GM19193 (cell line): ENCODE results near the gene BCL2L13.

ENCODE experiments used
- POLR2A ChIP-seq: IDR thresholded peaks from 4 replicates; pipeline ENCODE4 v1.6.1; 2011; ENCODE audit not compliant: insufficient read depth, insufficient read length; ENCODE audit errors: extremely low read depth

The BCL2L13 gene

GRCh38 chr22:17753401-17753989, 114.9 kb downstream of the BCL2L13 start:
- no peak for TF ChIP-seq POLR2A

GRCh38 chr22:17754233-17754925, 115.8 kb downstream of the BCL2L13 start:
- TF ChIP-seq POLR2A, result no peak

DNA sequence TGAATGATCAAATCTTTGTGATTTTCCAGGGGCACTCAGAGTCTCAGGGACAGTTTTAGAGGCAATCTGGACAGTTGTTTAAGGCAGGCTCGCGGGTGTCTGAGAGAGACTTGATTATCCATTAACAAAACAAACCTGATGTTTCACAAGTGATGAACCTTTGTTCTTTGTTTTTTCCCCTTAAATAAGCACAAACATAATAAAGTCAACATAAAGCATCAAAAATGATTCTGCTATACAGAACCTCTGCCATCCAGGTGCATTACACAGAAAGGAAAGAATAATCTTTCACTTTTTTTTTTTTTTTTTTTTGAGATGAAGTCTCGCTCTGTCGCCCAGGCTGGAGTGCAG, 122.6 kb downstream of the BCL2L13 start:
- TF ChIP-seq POLR2A, result no peak

DNA sequence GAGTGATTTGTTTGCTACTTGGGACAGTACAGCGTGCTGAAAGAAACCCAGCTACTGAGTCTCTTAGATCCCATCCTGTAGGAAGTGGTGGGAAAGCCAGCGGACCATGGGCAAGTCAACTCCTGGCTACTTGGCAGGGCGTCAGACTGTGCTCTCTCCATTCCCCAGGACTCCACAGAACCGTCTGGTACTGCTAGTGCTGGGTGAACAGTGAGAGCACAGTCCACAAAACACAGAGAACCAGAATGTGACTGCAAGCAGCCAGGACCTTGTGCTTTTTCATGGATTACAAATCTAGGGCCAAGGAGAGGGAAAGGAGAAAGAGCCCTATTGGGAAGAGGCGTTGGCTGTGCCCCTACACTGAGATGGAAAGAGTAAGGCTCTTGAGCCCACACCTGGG, 125.5 kb downstream of the BCL2L13 start:
- no peak for TF ChIP-seq POLR2A

GRCh38 chr22:17767233-17768065, 128.9 kb downstream of the BCL2L13 start:
- TF ChIP-seq POLR2A, result no peak

DNA sequence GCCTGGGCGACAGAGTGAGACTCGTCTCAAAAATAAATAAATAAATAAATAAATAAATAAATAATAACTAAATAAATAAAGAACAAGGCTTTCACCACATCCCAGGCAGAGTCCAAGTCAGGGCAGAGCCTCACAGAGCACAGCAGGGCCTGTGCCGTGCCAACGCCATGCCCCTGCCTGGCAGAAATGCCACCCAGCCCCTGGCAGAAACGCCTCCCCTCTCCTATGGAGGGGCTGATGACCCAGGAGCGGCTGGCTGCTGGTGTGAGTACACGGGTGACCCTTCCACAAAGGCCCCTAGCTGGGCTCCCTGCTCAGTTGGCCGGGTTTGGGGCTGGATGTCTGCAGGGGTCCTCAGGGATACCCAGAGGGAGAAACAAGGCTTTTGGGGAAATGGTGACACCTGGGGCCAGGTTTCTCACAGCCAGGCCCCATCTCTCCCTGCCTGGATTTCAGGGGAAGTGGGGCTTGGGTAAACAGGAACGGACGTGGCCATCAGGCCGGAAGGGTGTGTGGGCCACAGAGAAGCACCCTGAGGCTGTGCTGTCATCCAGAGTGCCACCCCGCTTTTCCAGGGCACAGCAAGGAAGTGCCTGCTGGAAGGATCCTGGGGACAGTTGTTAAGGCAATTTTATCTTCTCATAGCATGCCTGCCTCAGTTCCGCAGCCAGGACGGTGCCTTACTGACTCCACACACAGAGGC, 130.6 kb downstream of the BCL2L13 start:
- no peak for TF ChIP-seq POLR2A

DNA sequence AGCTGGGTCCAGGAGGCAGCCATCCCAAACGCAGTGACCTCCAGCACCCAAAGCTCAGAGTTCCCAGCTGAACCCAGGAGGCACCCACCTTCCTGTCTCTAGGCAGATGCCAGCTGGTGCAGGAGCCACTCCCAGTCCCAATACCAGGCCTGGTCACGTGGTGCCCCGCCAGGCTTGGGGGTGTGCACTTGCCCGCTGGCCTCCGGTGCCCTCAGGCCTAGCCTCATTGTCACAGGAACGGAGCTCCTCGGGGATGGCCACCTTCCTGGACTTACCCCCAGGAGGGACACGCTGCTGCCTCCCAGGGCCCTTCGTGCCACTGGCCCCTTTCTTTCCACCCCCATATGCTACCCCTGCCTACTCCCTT, 131.1 kb downstream of the BCL2L13 start:
- TF ChIP-seq POLR2A, result no peak

GRCh38 chr22:17770180-17771077, 131.9 kb downstream of the BCL2L13 start:
- TF ChIP-seq POLR2A, result no peak

GRCh38 chr22:17772249-17772957, 133.8 kb downstream of the BCL2L13 start:
- TF ChIP-seq POLR2A, result no peak

DNA sequence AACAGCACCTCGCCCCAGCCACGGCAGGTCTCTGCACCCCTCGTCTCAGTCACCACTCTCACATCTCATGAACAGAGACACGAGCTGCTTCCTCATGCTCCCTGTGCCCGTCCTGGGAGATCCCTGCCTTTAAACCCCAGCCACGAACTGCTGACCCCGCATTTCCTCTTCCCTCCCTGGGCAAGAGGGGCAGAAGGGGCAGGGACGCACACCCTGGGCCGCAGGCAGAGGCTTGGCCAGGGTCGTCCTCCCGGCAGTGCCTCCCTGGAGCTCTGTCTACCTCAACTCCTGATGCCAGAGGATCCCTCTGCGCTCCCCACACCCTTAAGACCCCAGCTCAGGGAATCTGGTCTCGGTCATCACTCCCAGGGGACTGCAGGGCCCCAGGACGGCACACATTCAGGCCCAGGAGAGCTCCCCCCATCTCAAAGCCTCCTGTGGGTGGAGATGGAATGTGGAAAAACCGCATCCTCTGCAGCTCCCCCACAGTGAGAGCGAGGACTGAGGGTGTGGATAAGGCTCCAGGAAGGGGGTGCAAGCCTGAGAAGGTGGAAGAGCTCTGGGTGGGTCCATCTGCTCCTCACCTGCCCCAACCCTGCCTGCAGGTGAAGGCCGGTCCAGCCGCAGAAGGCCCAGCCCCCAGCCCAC, 134.5 kb downstream of the BCL2L13 start:
- no peak for TF ChIP-seq POLR2A

GRCh38 chr22:17773606-17774205, 135.1 kb downstream of the BCL2L13 start:
- TF ChIP-seq POLR2A, result peak; percentile 64

DNA sequence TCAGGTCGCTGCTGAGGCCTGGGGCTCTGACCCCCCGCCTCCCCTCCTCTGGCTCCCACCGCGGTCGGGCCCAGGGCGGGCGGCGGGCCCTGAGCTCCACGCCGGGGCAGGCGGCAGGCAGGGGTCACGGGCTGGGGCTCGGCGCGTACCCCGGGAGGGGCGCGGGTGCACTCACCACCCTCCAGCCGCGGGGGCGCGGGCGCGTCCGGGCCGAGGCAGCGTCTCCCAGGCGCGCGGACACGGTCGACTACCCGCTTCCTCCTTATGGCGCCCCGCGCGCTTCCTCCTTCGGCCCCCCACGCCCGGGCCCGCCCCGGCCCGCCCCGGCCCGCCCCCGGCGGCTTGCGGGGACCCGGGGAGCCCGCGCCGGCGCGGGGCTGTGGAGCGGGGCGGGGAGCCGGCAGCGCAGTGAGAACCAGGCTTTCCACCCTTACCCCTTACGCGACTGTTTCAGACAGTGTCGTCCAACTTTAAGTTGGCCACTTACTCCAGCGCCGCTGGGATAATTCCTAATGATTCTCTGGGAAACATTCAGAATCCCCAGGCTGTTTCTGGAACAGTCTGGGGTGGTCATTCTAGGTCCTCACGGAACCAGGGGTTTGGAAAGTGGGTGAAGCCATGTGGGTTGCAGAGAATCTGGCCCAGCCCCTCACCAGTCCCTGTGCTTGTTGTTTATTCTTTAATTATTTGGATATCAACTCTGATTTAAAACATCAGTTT, 135.8 kb downstream of the BCL2L13 start, which contains the start of gene BID:
BID (minus strand) TSS at position 264 of the 720 bp plus-strand sequence. CDS start 24,353 bp downstream, outside the sequence.
- no peak for TF ChIP-seq POLR2A
